ENCODE results near the gene OR1Q1. TPM values are rescaled to one million over a fixed set of nuclear protein-coding genes. Genes with fewer than 3 reads are reported as not detected.

Gene OR1Q1
- polyA plus RNA-seq, 1 donor from 2014 or later, result not detected

DNA sequence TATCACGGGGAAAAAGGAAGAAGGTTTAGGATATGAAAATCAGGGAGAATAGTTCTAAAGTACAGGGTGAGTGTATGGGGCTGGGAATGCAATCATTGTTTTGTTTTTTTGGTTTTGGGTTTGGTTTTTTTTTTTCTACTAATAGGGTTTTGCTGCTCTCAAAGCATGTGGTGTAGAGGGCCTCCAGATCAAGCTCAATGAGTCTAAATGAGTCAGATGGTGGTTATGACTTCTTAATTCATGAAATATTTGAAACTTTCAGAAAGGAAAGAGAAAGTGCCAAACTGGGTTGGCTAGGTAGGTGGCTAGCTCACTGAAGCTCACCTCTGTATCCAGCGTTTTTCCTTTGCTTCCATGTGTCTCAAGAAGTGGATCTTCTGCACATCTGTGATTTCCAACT lies 42.1 kb upstream of the OR1Q1 start:
- H3K27ac ChIP-seq (ENCODE audit: low read length), result no peak overlapping the region
- no peaks in the 10 kb centered on the region for H3K27me3 ChIP-seq (ENCODE audit: insufficient read depth, low read depth, low read length)
- H3K4me3 ChIP-seq (ENCODE audit: low read length), result no peak overlapping the region
- H3K4me2 ChIP-seq (ENCODE audit: low read length), result no peak overlapping the region
- H3K9ac ChIP-seq (ENCODE audit: low read length), result no peak overlapping the region
- H3K9me3 ChIP-seq (ENCODE audit: low read length), result no peaks in the 10 kb centered on the region
- H3K9me2 ChIP-seq (ENCODE audit: insufficient read depth, low read length), result no peaks in the 10 kb centered on the region
- no peaks in the 10 kb centered on the region for H3K79me2 ChIP-seq (replicated peaks; ENCODE audit: insufficient read depth, low read length)
- no peaks in the 10 kb centered on the region for H4K20me1 ChIP-seq (ENCODE audit: insufficient read depth)
- no peak overlapping the region for H2AFZ ChIP-seq (ENCODE audit: low read depth, low read length)
- TF ChIP-seq EZH2 (IDR thresholded peaks at IDR 0.05; ENCODE audit: borderline replicate concordance, insufficient read depth, low read length, poor library complexity, severe bottlenecking) (no peak), EP300 (conservative IDR thresholded peaks at IDR 0.05; ENCODE audit: poor library complexity, severe bottlenecking) (no peak), SMC3 (conservative IDR thresholded peaks at IDR 0.05; ENCODE audit: poor library complexity) (no peak), POLR2AphosphoS5 (IDR thresholded peaks at IDR 0.05) (no peak), TAF1 (IDR thresholded peaks at IDR 0.05; ENCODE audit: low read depth) (no peak), RAD21 (conservative IDR thresholded peaks at IDR 0.05) (no peak), MXI1 (conservative IDR thresholded peaks at IDR 0.05; ENCODE audit: poor library complexity, severe bottlenecking) (no peak)
- TF ChIP-seq, protein P1, sequence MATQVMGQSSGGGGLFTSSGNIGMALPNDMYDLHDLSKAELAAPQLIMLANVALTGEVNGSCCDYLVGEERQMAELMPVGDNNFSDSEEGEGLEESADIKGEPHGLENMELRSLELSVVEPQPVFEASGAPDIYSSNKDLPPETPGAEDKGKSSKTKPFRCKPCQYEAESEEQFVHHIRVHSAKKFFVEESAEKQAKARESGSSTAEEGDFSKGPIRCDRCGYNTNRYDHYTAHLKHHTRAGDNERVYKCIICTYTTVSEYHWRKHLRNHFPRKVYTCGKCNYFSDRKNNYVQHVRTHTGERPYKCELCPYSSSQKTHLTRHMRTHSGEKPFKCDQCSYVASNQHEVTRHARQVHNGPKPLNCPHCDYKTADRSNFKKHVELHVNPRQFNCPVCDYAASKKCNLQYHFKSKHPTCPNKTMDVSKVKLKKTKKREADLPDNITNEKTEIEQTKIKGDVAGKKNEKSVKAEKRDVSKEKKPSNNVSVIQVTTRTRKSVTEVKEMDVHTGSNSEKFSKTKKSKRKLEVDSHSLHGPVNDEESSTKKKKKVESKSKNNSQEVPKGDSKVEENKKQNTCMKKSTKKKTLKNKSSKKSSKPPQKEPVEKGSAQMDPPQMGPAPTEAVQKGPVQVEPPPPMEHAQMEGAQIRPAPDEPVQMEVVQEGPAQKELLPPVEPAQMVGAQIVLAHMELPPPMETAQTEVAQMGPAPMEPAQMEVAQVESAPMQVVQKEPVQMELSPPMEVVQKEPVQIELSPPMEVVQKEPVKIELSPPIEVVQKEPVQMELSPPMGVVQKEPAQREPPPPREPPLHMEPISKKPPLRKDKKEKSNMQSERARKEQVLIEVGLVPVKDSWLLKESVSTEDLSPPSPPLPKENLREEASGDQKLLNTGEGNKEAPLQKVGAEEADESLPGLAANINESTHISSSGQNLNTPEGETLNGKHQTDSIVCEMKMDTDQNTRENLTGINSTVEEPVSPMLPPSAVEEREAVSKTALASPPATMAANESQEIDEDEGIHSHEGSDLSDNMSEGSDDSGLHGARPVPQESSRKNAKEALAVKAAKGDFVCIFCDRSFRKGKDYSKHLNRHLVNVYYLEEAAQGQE (IDR thresholded peaks at IDR 0.05; ENCODE audit: borderline replicate concordance), result no peak
- TF ChIP-seq, protein P2, sequence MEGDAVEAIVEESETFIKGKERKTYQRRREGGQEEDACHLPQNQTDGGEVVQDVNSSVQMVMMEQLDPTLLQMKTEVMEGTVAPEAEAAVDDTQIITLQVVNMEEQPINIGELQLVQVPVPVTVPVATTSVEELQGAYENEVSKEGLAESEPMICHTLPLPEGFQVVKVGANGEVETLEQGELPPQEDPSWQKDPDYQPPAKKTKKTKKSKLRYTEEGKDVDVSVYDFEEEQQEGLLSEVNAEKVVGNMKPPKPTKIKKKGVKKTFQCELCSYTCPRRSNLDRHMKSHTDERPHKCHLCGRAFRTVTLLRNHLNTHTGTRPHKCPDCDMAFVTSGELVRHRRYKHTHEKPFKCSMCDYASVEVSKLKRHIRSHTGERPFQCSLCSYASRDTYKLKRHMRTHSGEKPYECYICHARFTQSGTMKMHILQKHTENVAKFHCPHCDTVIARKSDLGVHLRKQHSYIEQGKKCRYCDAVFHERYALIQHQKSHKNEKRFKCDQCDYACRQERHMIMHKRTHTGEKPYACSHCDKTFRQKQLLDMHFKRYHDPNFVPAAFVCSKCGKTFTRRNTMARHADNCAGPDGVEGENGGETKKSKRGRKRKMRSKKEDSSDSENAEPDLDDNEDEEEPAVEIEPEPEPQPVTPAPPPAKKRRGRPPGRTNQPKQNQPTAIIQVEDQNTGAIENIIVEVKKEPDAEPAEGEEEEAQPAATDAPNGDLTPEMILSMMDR (IDR thresholded peaks at IDR 0.05; ENCODE audit: poor library complexity, severe bottlenecking), result no peak
- no peaks in the 10 kb centered on the region for H3K36me3 ChIP-seq (ENCODE audit: insufficient read depth, low read length)
- no peaks in the 10 kb centered on the region for H3F3A ChIP-seq (ENCODE audit: insufficient read depth, low read length, poor library complexity, severe bottlenecking)

DNA sequence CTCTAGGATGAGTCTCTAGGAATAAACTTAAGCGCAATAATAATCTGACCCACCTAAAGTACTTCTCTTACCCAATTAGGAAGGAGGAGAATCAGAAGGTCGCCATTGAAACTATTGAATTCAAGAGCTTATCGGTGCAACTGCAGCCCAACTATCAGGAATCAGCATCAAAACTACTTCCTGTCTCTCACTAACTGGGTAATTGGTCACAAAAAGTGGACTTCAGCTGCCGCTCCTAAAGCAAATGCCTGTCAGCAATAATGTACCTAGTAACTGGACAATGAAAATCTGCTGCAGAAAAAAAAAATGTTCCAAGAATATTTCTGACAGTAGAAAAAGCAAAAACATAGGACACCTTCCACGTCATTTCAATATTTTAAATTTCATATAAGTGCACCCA lies 34.7 kb upstream of the OR1Q1 start:
- no peaks in the 10 kb centered on the region for H3K9me2 ChIP-seq (ENCODE audit: insufficient read depth, low read length)
- H3K27ac ChIP-seq (ENCODE audit: low read length), result no peak overlapping the region
- no peaks in the 10 kb centered on the region for H3K79me2 ChIP-seq (replicated peaks; ENCODE audit: insufficient read depth, low read length)
- no peaks in the 10 kb centered on the region for H3K36me3 ChIP-seq (ENCODE audit: insufficient read depth, low read length)
- TF ChIP-seq TAF1 (IDR thresholded peaks at IDR 0.05; ENCODE audit: low read depth) (no peak), EZH2 (IDR thresholded peaks at IDR 0.05; ENCODE audit: borderline replicate concordance, insufficient read depth, low read length, poor library complexity, severe bottlenecking) (no peak), RAD21 (conservative IDR thresholded peaks at IDR 0.05) (no peak), POLR2AphosphoS5 (IDR thresholded peaks at IDR 0.05) (no peak), EP300 (conservative IDR thresholded peaks at IDR 0.05; ENCODE audit: poor library complexity, severe bottlenecking) (no peak), MXI1 (conservative IDR thresholded peaks at IDR 0.05; ENCODE audit: poor library complexity, severe bottlenecking) (no peak), SMC3 (conservative IDR thresholded peaks at IDR 0.05; ENCODE audit: poor library complexity) (no peak)
- TF ChIP-seq, protein P2 (IDR thresholded peaks at IDR 0.05; ENCODE audit: poor library complexity, severe bottlenecking), result no peak
- TF ChIP-seq, protein P1 (IDR thresholded peaks at IDR 0.05; ENCODE audit: borderline replicate concordance), result no peak
- no peaks in the 10 kb centered on the region for H3F3A ChIP-seq (ENCODE audit: insufficient read depth, low read length, poor library complexity, severe bottlenecking)
- no peaks in the 10 kb centered on the region for H4K20me1 ChIP-seq (ENCODE audit: insufficient read depth)
- H3K27me3 ChIP-seq (ENCODE audit: insufficient read depth, low read depth, low read length), result no peaks in the 10 kb centered on the region
- no peaks in the 10 kb centered on the region for H3K9me3 ChIP-seq (ENCODE audit: low read length)
- H3K4me3 ChIP-seq (ENCODE audit: low read length), result no peak overlapping the region
- no peak overlapping the region for H3K4me2 ChIP-seq (ENCODE audit: low read length)
- no peak overlapping the region for H3K9ac ChIP-seq (ENCODE audit: low read length)
- no peak overlapping the region for H2AFZ ChIP-seq (ENCODE audit: low read depth, low read length)

Measured in neural cell (in vitro differentiated cells).